KMS-11 (cell line): ENCODE data around the gene WBP11.

Experiments
- H2AFZ ChIP-seq: fragments of 200-600 bp; sonication (generic); 2 replicates; pipeline ENCODE4 v1.6.1; 2016; ENCODE audit warnings: antibody characterized with exemption, mixed run types, low read depth
- H3K27ac ChIP-seq: fragments of 200-600 bp; sonication (generic); 2 replicates; pipeline ENCODE4 v1.6.1; 2016; ENCODE audit warnings: mild to moderate bottlenecking, mixed run types
- H3K27me3 ChIP-seq: fragments of 200-600 bp; sonication (generic); 2 replicates; pipeline ENCODE4 v1.6.1; 2017; ENCODE audit warnings: mild to moderate bottlenecking, low read depth, mixed run types, moderate library complexity; ENCODE audit not compliant: insufficient read depth
- H3K36me3 ChIP-seq: fragments of 200-600 bp; sonication (generic); 2 replicates; pipeline ENCODE4 v1.6.1; 2017; ENCODE audit warnings: mild to moderate bottlenecking, mixed run types; ENCODE audit not compliant: insufficient read depth
- H3K4me1 ChIP-seq: fragments of 200-600 bp; sonication (generic); 2 replicates; pipeline ENCODE4 v1.6.1; 2016; ENCODE audit warnings: mild to moderate bottlenecking, low read depth, mixed run types; ENCODE audit not compliant: poor library complexity, severe bottlenecking
- H3K4me2 ChIP-seq: fragments of 200-600 bp; sonication (generic); 2 replicates; pipeline ENCODE4 v1.7.0; 2016; ENCODE audit warnings: mild to moderate bottlenecking, mixed run types
- H3K4me3 ChIP-seq: fragments of 200-600 bp; sonication (generic); IDR thresholded peaks from 2 replicates; pipeline ENCODE4 v1.6.1; 2017; ENCODE audit warnings: low read depth, low read length, mixed read lengths; ENCODE audit not compliant: insufficient read depth
- H3K79me2 ChIP-seq: fragments of 200-600 bp; sonication (generic); 2 replicates; pipeline ENCODE4 v1.6.1; 2016; ENCODE audit warnings: low read depth, mixed run types; ENCODE audit not compliant: insufficient read depth
- H3K9ac ChIP-seq: fragments of 200-600 bp; sonication (generic); 2 replicates; pipeline ENCODE4 v1.6.1; 2016; ENCODE audit warnings: mild to moderate bottlenecking, mixed run types
- H4K20me1 ChIP-seq: fragments of 200-600 bp; sonication (generic); 2 replicates; pipeline ENCODE4 v1.6.1; 2016; ENCODE audit warnings: mild to moderate bottlenecking, mixed run types; ENCODE audit not compliant: insufficient read depth
- TF ChIP-seq, protein P1 (sequence below): fragments of 200-600 bp; sonication (generic); conservative IDR thresholded peaks from 2 replicates; pipeline ENCODE4 v1.6.1; 2017; ENCODE audit warnings: low read depth, mild to moderate bottlenecking, antibody characterized with exemption, low read length, moderate library complexity, mixed read lengths

The WBP11 gene

DNA sequence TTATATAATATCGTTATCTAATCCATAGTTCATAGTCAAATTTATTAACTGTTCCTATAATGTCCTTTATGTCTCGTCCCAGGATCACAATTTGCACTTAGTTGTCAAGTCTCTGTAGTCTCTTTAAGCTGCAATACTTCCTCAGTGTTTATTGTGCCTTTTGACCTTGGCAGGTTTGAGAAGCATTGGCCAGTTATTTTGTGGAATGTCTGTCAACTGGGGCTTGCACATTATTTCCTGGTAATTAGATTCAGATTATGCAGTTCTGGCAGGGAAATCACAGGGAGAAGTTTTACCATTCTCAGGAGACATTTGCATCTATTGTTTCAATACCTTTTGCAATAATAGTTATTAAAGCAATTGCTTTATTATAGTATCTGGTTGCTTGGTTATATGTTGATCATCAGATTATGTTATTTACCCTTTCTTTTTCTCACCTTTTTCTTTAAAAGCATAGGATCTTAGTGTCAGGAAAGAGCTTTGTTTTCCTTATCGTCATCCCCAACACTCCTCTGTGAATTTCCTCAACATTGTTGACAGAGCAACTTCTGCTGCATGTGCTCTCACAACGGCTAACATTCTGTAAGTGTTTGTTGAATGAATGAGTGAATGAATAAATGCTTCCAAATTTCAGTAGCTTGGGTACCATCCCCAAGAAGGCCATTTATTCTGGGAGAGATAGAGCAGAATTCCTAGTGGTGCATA, 43.8 kb upstream of the WBP11 start:
- no peaks in the 10 kb centered on the region for H4K20me1 ChIP-seq
- TF ChIP-seq, protein P1, sequence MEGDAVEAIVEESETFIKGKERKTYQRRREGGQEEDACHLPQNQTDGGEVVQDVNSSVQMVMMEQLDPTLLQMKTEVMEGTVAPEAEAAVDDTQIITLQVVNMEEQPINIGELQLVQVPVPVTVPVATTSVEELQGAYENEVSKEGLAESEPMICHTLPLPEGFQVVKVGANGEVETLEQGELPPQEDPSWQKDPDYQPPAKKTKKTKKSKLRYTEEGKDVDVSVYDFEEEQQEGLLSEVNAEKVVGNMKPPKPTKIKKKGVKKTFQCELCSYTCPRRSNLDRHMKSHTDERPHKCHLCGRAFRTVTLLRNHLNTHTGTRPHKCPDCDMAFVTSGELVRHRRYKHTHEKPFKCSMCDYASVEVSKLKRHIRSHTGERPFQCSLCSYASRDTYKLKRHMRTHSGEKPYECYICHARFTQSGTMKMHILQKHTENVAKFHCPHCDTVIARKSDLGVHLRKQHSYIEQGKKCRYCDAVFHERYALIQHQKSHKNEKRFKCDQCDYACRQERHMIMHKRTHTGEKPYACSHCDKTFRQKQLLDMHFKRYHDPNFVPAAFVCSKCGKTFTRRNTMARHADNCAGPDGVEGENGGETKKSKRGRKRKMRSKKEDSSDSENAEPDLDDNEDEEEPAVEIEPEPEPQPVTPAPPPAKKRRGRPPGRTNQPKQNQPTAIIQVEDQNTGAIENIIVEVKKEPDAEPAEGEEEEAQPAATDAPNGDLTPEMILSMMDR, result no peak
- H3K4me3 ChIP-seq, result no peak overlapping the region
- H3K27me3 ChIP-seq, result no peaks in the 10 kb centered on the region
- no peaks in the 10 kb centered on the region for H3K36me3 ChIP-seq
- no peak overlapping the region for H3K9ac ChIP-seq
- H3K4me2 ChIP-seq, result no peak overlapping the region
- H3K27ac ChIP-seq, result no peak overlapping the region
- no peak overlapping the region for H2AFZ ChIP-seq
- H3K4me1 ChIP-seq, result peaks cover 13% of the 10 kb centered on the region
- H3K79me2 ChIP-seq, result no peaks in the 10 kb centered on the region

DNA sequence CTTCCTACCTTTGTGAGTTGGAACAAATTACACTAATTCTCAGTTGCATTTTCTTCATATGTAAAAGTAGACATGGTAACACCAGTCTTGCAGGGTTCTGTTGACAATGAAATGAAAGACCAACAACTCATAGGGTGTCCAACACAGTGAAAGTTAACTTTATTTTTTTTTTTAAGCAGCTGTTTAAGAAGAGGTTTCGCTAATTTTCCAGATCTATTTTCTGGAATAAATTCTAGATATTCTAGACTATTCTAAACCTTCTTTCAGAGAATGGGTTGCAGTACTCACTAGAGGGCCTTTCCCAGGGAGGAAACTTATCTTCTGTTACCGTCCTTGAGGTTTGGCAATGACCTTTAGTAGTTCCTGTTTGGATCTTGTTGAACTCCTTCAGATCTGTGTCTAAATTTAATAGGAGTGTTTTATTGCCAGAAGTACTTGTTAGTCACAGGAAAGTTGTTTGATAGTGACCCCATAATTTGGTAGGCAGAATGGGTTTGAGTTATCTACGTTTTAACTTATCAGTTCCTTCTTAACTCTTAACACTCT, 42.8 kb upstream of the WBP11 start:
- no peaks in the 10 kb centered on the region for H4K20me1 ChIP-seq
- H3K27ac ChIP-seq, result no peak overlapping the region
- H3K79me2 ChIP-seq, result no peaks in the 10 kb centered on the region
- no peaks in the 10 kb centered on the region for H3K27me3 ChIP-seq
- TF ChIP-seq, protein P1, result no peak
- H3K4me1 ChIP-seq, result peaks cover 3% of the 10 kb centered on the region
- H3K9ac ChIP-seq, result no peak overlapping the region
- no peak overlapping the region for H2AFZ ChIP-seq
- no peak overlapping the region for H3K4me3 ChIP-seq
- no peak overlapping the region for H3K4me2 ChIP-seq
- no peaks in the 10 kb centered on the region for H3K36me3 ChIP-seq

DNA sequence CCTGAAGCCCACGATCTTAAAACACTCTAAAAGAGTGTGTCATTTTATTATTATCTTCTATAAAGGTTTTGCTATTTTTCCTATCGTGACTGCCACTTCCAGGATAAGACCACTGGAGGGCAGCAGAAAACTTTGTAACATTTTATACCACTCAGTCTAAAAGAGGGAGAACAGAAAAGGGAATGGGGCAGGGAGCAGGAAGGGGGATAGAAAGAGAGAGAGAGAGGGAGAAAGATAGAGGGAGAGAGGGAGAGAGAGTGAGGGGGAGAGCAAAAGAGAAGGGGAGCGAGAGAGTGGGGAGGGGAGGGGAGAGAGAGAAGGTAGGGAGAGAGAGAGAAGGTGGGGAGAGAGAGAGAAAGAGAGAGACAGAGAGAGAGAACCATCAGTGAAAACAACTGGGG, 42.1 kb upstream of the WBP11 start:
- TF ChIP-seq, protein P1, result peak; percentile 89
- Histone ChIP-seq H3K36me3 (no peaks in the 10 kb centered on the region), H3K27ac (no peak overlapping the region), H4K20me1 (no peaks in the 10 kb centered on the region), H3K4me3 (no peak overlapping the region), H2AFZ (no peak overlapping the region), H3K4me2 (no peak overlapping the region), H3K9ac (no peak overlapping the region), H3K79me2 (no peaks in the 10 kb centered on the region), H3K27me3 (no peaks in the 10 kb centered on the region), H3K4me1 (no peaks in the 10 kb centered on the region)

GRCh38 chr12:14844401-14844800, 41.1 kb upstream of the WBP11 start:
- H3K27me3 ChIP-seq, result no peaks in the 10 kb centered on the region
- H3K4me3 ChIP-seq, result no peak overlapping the region
- no peak overlapping the region for H3K27ac ChIP-seq
- H3K4me1 ChIP-seq, result no peaks in the 10 kb centered on the region
- no peak overlapping the region for H3K9ac ChIP-seq
- no peaks in the 10 kb centered on the region for H3K36me3 ChIP-seq
- no peaks in the 10 kb centered on the region for H3K79me2 ChIP-seq
- no peak overlapping the region for H3K4me2 ChIP-seq
- no peaks in the 10 kb centered on the region for H4K20me1 ChIP-seq
- H2AFZ ChIP-seq, result no peak overlapping the region
- TF ChIP-seq, protein P1, result no peak
